H1 (cell line): ENCODE results near the gene NAGLU. TPM values are rescaled to one million over a fixed set of nuclear protein-coding genes. Genes with fewer than 3 reads are reported as not detected.

Source experiments
- CTCF ChIA-PET: fragments of 300-600 bp; sonication (Branson Sonifier 250); formaldehyde crosslinking; loops from one replicate; lab custom pipeline; 2021; ENCODE audit not compliant: partially characterized antibody; lab: Charles Lee
- POLR2A ChIA-PET: fragments of 300-600 bp; sonication (Branson Sonifier 250); formaldehyde crosslinking; loops from one replicate; lab custom pipeline; 2021; ENCODE audit warnings: inconsistent platforms; ENCODE audit not compliant: partially characterized antibody; lab: Charles Lee
- DNase-seq, 2 experiments: peaks; one replicate each; pipeline versions ENCODE4 v3.0.0 to v3.0.0-alpha.2; 2010 to 2022; ENCODE audit warnings: low spot score in 2 of 2, low read depth in 1 of 2, mixed read lengths in 1 of 2
- FAIRE-seq: peaks from 2 replicates; lab custom pipeline; 2011; peaks lifted over from hg19 to GRCh38; lab: Jason Lieb, UNC
- H2AFZ ChIP-seq: 2 replicates; pipeline ENCODE4 v1.8.1; 2012; ENCODE audit warnings: low read length, inconsistent platforms
- H2AK5ac ChIP-seq: 2 replicates; pipeline ENCODE4 v1.6.1; 2013; ENCODE audit warnings: low read depth, low read length
- H2BK120ac ChIP-seq: replicated peaks from 2 replicates; pipeline ENCODE3; 2013; ENCODE audit warnings: low read depth, low read length, inconsistent platforms
- H2BK12ac ChIP-seq: 2 replicates; pipeline ENCODE4 v1.6.1; 2013; ENCODE audit warnings: low read depth, low read length
- H2BK15ac ChIP-seq: 2 replicates; pipeline ENCODE4 v1.6.1; 2013; ENCODE audit warnings: low read length
- H2BK20ac ChIP-seq: 2 replicates; pipeline ENCODE4 v1.6.1; 2013; ENCODE audit warnings: low read length
- H2BK5ac ChIP-seq: 2 replicates; pipeline ENCODE4 v1.6.1; 2013; ENCODE audit warnings: low read depth, low read length
- H3K14ac ChIP-seq: 2 replicates; pipeline ENCODE4 v1.6.1; 2013; ENCODE audit warnings: inconsistent platforms; ENCODE audit not compliant: insufficient read length
- H3K18ac ChIP-seq: 2 replicates; pipeline ENCODE4 v1.6.1; 2013; ENCODE audit warnings: low read length; ENCODE audit errors: extremely low read depth
- H3K23ac ChIP-seq: 2 replicates; pipeline ENCODE4 v1.6.1; 2013; ENCODE audit warnings: inconsistent platforms; ENCODE audit not compliant: insufficient read length
- H3K23me2 ChIP-seq: 2 replicates; pipeline ENCODE4 v1.6.1; 2013; ENCODE audit warnings: low read depth, low read length
- H3K27ac ChIP-seq: 2 replicates; pipeline ENCODE4 v1.6.1; 2011; ENCODE audit warnings: low read depth, low read length, inconsistent platforms
- H3K27me3 ChIP-seq, 4 experiments: replicated peaks in 1 of 4; 1 replicate in 1 of 4; 2 replicates in 3 of 4; pipeline versions ENCODE4 v1.6.1 to v1.8.1; 2011 to 2013; ENCODE audit warnings: low read length in 3 of 4, mild to moderate bottlenecking in 3 of 4, inconsistent platforms in 2 of 4, mixed read lengths in 2 of 4, moderate library complexity in 1 of 4; ENCODE audit not compliant: control insufficient read depth in 3 of 4, insufficient read depth in 3 of 4; ENCODE audit errors: extremely low read depth in 1 of 4
- H3K36me3 ChIP-seq, 4 experiments: 2 replicates each; pipeline versions ENCODE4 v1.6.1 to v1.8.1; 2011 to 2013; ENCODE audit warnings: mild to moderate bottlenecking in 4 of 4, low read length in 3 of 4, moderate library complexity in 2 of 4, control low read depth in 1 of 4, inconsistent platforms in 1 of 4; ENCODE audit not compliant: insufficient read depth in 4 of 4, control insufficient read depth in 2 of 4
- H3K4ac ChIP-seq: replicated peaks from 2 replicates; pipeline ENCODE3; 2013; ENCODE audit warnings: low read length, low read depth, mixed read lengths, inconsistent platforms; ENCODE audit not compliant: insufficient read length
- H3K4me1 ChIP-seq, 4 experiments: replicated peaks in 1 of 4; 1 replicate in 1 of 4; 2 replicates in 3 of 4; pipeline versions ENCODE4 v1.6.1 to v1.8.1; 2011 to 2013; ENCODE audit warnings: low read length in 3 of 4, inconsistent platforms in 2 of 4, mixed read lengths in 1 of 4; ENCODE audit not compliant: insufficient read depth in 4 of 4, control insufficient read depth in 3 of 4
- H3K4me2 ChIP-seq, 2 experiments: 2 replicates each; pipeline versions ENCODE4 v1.6.1 to v1.8.1; 2011 to 2013; ENCODE audit warnings: low read depth in 2 of 2, low read length in 2 of 2, control low read depth in 1 of 2, inconsistent platforms in 1 of 2, mild to moderate bottlenecking in 1 of 2; ENCODE audit not compliant: insufficient read depth in 1 of 2
- H3K4me3 ChIP-seq, 4 experiments: fragments of 200-600, 300-600 bp in 1 of 4; sonication (generic), shearing (Covaris generic), sonication (Bioruptor Twin) in 1 of 4; 2 replicates each; pipeline versions ENCODE4 v1.5.1 to v1.8.1; 2011 to 2016; ENCODE audit warnings: low read length in 4 of 4, low read depth in 3 of 4, control low read depth in 2 of 4, inconsistent platforms in 2 of 4, mild to moderate bottlenecking in 2 of 4, mixed read lengths in 1 of 4, moderate library complexity in 1 of 4; ENCODE audit not compliant: insufficient read depth in 2 of 4; ENCODE audit errors: extremely low read depth in 1 of 4
- H3K56ac ChIP-seq: replicated peaks from 2 replicates; pipeline ENCODE3; 2013; ENCODE audit warnings: low read depth, mild to moderate bottlenecking, mixed read lengths, low read length, inconsistent platforms; ENCODE audit not compliant: insufficient read length
- H3K79me1 ChIP-seq: 2 replicates; pipeline ENCODE4 v1.6.1; 2013; ENCODE audit warnings: low read depth, low read length, control low read depth
- H3K79me2 ChIP-seq, 2 experiments: 2 replicates each; pipeline versions ENCODE4 v1.6.1 to v1.8.1; 2012 to 2013; ENCODE audit warnings: low read length in 2 of 2, mild to moderate bottlenecking in 2 of 2, inconsistent platforms in 1 of 2; ENCODE audit not compliant: insufficient read depth in 2 of 2, control insufficient read depth in 1 of 2
- H3K9ac ChIP-seq, 4 experiments: replicated peaks in 1 of 4; 1 replicate in 1 of 4; 2 replicates in 3 of 4; pipeline versions ENCODE4 v1.6.1 to v1.8.1; 2011 to 2013; ENCODE audit warnings: low read depth in 3 of 4, low read length in 3 of 4, control low read depth in 2 of 4, mild to moderate bottlenecking in 2 of 4, moderate library complexity in 2 of 4, inconsistent platforms in 1 of 4; ENCODE audit errors: extremely low read depth in 1 of 4
- H3K9me3 ChIP-seq, 2 experiments: 2 replicates each; pipeline versions ENCODE4 v1.6.1 to v1.8.1; 2012 to 2013; ENCODE audit warnings: mild to moderate bottlenecking in 2 of 2, moderate library complexity in 2 of 2, control low read depth in 1 of 2, inconsistent platforms in 1 of 2, low read depth in 1 of 2, low read length in 1 of 2, mixed read lengths in 1 of 2; ENCODE audit not compliant: insufficient read depth in 2 of 2
- H4K20me1 ChIP-seq, 2 experiments: replicated peaks in 1 of 2; 2 replicates each; pipeline versions ENCODE3 to v1.8.1; 2011 to 2013; ENCODE audit warnings: inconsistent platforms in 2 of 2, low read length in 2 of 2, mild to moderate bottlenecking in 1 of 2; ENCODE audit not compliant: insufficient read depth in 2 of 2, control insufficient read depth in 1 of 2
- H4K5ac ChIP-seq: 2 replicates; pipeline ENCODE4 v1.6.1; 2013; ENCODE audit warnings: low read length, low read depth, mixed read lengths, inconsistent platforms; ENCODE audit not compliant: insufficient read length
- H4K8ac ChIP-seq: 2 replicates; pipeline ENCODE4 v1.8.0; 2013; ENCODE audit warnings: mild to moderate bottlenecking, moderate library complexity, low read length, inconsistent platforms; ENCODE audit not compliant: insufficient read depth; ENCODE audit errors: extremely low read depth
- H4K91ac ChIP-seq: replicated peaks from 2 replicates; pipeline ENCODE3; 2013; ENCODE audit warnings: low read length, mixed read lengths, inconsistent platforms; ENCODE audit not compliant: insufficient read length
- BCL11A ChIP-seq, 2 experiments: IDR thresholded peaks; one replicate each; pipeline ENCODE4 v1.6.1; 2011; ENCODE audit warnings: low read depth in 2 of 2, low read length in 2 of 2, mild to moderate bottlenecking in 2 of 2
- CBX8 ChIP-seq: fragments of 300-800, 300-1000 bp; sonication (generic); IDR thresholded peaks from 2 replicates; pipeline ENCODE4 v1.7.1; 2016; ENCODE audit warnings: low read depth, low read length, borderline replicate concordance
- EGR1 ChIP-seq: IDR thresholded peaks from 2 replicates; pipeline ENCODE4 v1.6.1; 2011; ENCODE audit warnings: low read depth, low read length, borderline replicate concordance
- GABPA ChIP-seq: IDR thresholded peaks from 2 replicates; pipeline ENCODE4 v1.6.1; 2011; ENCODE audit warnings: mild to moderate bottlenecking, low read length, moderate library complexity, borderline replicate concordance; ENCODE audit not compliant: insufficient read depth
- HDAC2 ChIP-seq, 2 experiments: fragments of 300-600 bp in 1 of 2; sonication (generic) in 1 of 2; IDR thresholded peaks; 2 replicates each; pipeline ENCODE4 v1.6.1; 2011 to 2012; ENCODE audit warnings: low read depth in 2 of 2, low read length in 2 of 2, mild to moderate bottlenecking in 2 of 2, moderate library complexity in 2 of 2, borderline replicate concordance in 1 of 2, inconsistent platforms in 1 of 2
- JUND ChIP-seq: IDR thresholded peaks from 2 replicates; pipeline ENCODE4 v1.6.1; 2011; ENCODE audit warnings: mild to moderate bottlenecking, improper control_type of control experiment, low read length
- KDM5A ChIP-seq: fragments of 200-600 bp; IDR thresholded peaks from 2 replicates; pipeline ENCODE4 v1.7.1; 2012; ENCODE audit warnings: mild to moderate bottlenecking, low read length, inconsistent platforms, mixed read lengths
- NRF1 ChIP-seq: IDR thresholded peaks from 2 replicates; pipeline ENCODE4 v1.6.1; 2011; ENCODE audit warnings: mild to moderate bottlenecking, low read depth, low read length, improper control_type of control experiment
- POU5F1 ChIP-seq: IDR thresholded peaks from 2 replicates; pipeline ENCODE4 v1.6.1; 2011; ENCODE audit warnings: low read depth, mild to moderate bottlenecking, low read length, moderate library complexity
- RXRA ChIP-seq: IDR thresholded peaks from 2 replicates; pipeline ENCODE4 v1.6.1; 2011; ENCODE audit warnings: low read depth, mild to moderate bottlenecking, low read length, moderate library complexity; ENCODE audit not compliant: insufficient read depth
- SIX5 ChIP-seq: IDR thresholded peaks from 2 replicates; pipeline ENCODE4 v1.6.1; 2011; ENCODE audit warnings: mild to moderate bottlenecking, low read depth, low read length
- TBP ChIP-seq: IDR thresholded peaks from 2 replicates; pipeline ENCODE4 v1.6.1; 2011; ENCODE audit warnings: low read depth, low read length, improper control_type of control experiment
- TCF12 ChIP-seq: IDR thresholded peaks from 2 replicates; pipeline ENCODE4 v1.6.1; 2011; ENCODE audit warnings: low read depth, mild to moderate bottlenecking, low read length
- WGBS, 2 experiments: shearing (Covaris generic) in 1 of 2; methylation state at CpG; one replicate each; pipeline versions ENCODE4 v1.1.6 to v1.1.7; 2013 to 2015; ENCODE audit warnings: low lambda C conversion rate in 2 of 2, mixed read lengths in 2 of 2, inconsistent platforms in 1 of 2, low coverage in 1 of 2, missing lambda C conversion rate in 1 of 2; ENCODE audit not compliant: insufficient replicate concordance in 2 of 2, insufficient coverage in 1 of 2, insufficient read length in 1 of 2; ENCODE audit errors: extremely low coverage in 1 of 2, missing lambda C conversion rate in 1 of 2; 5-methylcytosine and 5-hydroxymethylcytosine counted together
- polyA plus RNA-seq, 7 experiments: library from polyadenylated mRNA; depleted of rRNA in 3 of 7; stranded (reverse) in 5 of 7; unstranded in 2 of 7; fragments of >200 nt in 5 of 7; fragments of 200-250 nt in 2 of 7; gene quantifications; 1 replicate in 5 of 7; 2 replicates in 1 of 7; 4 replicates in 1 of 7; pipeline versions ENCODE4 v1.2.1 to v1.2.3, GENCODE V29; 2011 to 2013; ENCODE audit warnings: missing spikeins in 2 of 7, mixed read lengths in 2 of 7
- total RNA-seq: library from RNA; stranded (reverse); fragmentation: NEBNext Ultra II Directional; extraction: Animal tissue kit (Norgen Biotek cat#: 25700); gene quantifications from 2 replicates; pipeline ENCODE4 v1.2.1, GENCODE V29; 2021
- TF ChIP-seq, protein P1 (sequence below): IDR thresholded peaks from 2 replicates; pipeline ENCODE4 v1.6.1; 2012; ENCODE audit warnings: inconsistent platforms

Gene NAGLU
- total and polyA plus RNA-seq, 2 of the 8 experiments (the other 6 are each of a cell fraction or from before 2014, with no cell fraction given), result 21.3 to 21.6 TPM

DNA sequence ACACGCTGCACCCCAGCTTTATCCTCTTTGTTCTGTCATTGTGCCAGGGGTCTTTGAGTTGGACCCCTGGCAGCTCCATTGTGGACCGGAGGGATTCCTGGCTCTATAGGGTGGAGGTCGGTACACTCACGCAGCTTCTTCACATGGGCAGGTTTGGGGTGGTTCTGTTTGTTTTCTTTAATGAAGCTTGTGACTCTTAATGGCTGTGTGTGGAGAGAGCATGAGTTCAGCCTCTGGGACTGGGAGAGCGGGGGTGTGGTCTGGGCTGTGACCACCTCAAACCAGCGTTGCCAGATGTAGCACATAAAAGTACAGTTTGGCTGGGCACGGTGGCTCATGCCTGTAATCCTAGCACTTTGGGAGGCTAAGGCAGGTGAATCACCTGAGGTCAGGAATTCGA is 21.2 kb upstream of the NAGLU start:
- Histone ChIP-seq H3K36me3 (peaks cover 0 to 5% (median 2%) of the 10 kb centered on the region in 4 experiments; a peak in 1 of 8 replicates), H3K18ac (no peak overlapping the region), H3K27ac (no peak overlapping the region), H2AK5ac (no peak overlapping the region), H2BK12ac (no peak overlapping the region), H3K79me2 (no peaks in the 10 kb centered on the region), H3K4me1 (peaks cover 5 to 10% (median 8%) of the 10 kb centered on the region in 4 experiments), H3K4me3 (no peak overlapping the region), H3K79me1 (no peaks in the 10 kb centered on the region), H3K9me3 (no peaks in the 10 kb centered on the region), H2AFZ (no peak overlapping the region), H3K4me2 (no peak overlapping the region), H4K91ac (no peak overlapping the region), H4K20me1 (peaks cover 2 to 3% of the 10 kb centered on the region in 2 experiments), H3K14ac (no peak overlapping the region), H3K27me3 (no peaks in the 10 kb centered on the region; a peak in 4 of 7 replicates), H3K23ac (no peak overlapping the region), H3K4ac (no peak overlapping the region), H2BK15ac (no peak overlapping the region), H4K5ac (no peak overlapping the region), H3K56ac (no peak overlapping the region), H2BK5ac (no peak overlapping the region; the same call in 1 of the 2 replicates), H3K23me2 (no peaks in the 10 kb centered on the region), H3K9ac (no peak overlapping the region), H2BK20ac (no peak overlapping the region), H2BK120ac (no peak overlapping the region), H4K8ac (no peak overlapping the region)
- FAIRE-seq (no peak), DNase-seq (no peak)
- CTCF ChIA-PET, result interaction anchor here (0.6 to 2.5 kb wide), 16 partner anchors 9 to 202 kb away, joined by 3 to 10 read pairs (median 4); no protein-coding TSS in a partner anchor
- WGBS, 2 experiments, result 87% methylated on average over 8 of the region's 8 CpGs; no CpG with 5 or more reads in 1 of the 2 experiments
- POLR2A ChIA-PET, result interaction anchor here (0.9 to 1.6 kb wide), 4 partner anchors 9 to 92 kb away, joined by 3 to 7 read pairs (median 4); no protein-coding TSS in a partner anchor
- TF ChIP-seq HDAC2 (IDR thresholded peaks at IDR 0.05; ENCODE audit: borderline replicate concordance in 1 of 2, low read depth in 2 of 2, low read length in 2 of 2), result no peak
- no peak for TF ChIP-seq TBP
- no peak for TF ChIP-seq CBX8
- no peak for TF ChIP-seq EGR1
- no peak for TF ChIP-seq SIX5
- no peak for TF ChIP-seq POU5F1
- TF ChIP-seq TCF12, result no peak
- TF ChIP-seq KDM5A, result no peak
- no peak for TF ChIP-seq NRF1
- no peak for TF ChIP-seq BCL11A (IDR thresholded peaks at IDR 0.05; ENCODE audit: low read depth in 2 of 2, low read length in 2 of 2)
- TF ChIP-seq, protein P1, sequence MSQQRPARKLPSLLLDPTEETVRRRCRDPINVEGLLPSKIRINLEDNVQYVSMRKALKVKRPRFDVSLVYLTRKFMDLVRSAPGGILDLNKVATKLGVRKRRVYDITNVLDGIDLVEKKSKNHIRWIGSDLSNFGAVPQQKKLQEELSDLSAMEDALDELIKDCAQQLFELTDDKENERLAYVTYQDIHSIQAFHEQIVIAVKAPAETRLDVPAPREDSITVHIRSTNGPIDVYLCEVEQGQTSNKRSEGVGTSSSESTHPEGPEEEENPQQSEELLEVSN, result no peak
- no peak for TF ChIP-seq GABPA
- TF ChIP-seq JUND, result no peak
- no peak for TF ChIP-seq RXRA
